Measurements from ENCODE around the gene RAB17.

The RAB17 gene, protein sequence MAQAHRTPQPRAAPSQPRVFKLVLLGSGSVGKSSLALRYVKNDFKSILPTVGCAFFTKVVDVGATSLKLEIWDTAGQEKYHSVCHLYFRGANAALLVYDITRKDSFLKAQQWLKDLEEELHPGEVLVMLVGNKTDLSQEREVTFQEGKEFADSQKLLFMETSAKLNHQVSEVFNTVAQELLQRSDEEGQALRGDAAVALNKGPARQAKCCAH

DNA sequence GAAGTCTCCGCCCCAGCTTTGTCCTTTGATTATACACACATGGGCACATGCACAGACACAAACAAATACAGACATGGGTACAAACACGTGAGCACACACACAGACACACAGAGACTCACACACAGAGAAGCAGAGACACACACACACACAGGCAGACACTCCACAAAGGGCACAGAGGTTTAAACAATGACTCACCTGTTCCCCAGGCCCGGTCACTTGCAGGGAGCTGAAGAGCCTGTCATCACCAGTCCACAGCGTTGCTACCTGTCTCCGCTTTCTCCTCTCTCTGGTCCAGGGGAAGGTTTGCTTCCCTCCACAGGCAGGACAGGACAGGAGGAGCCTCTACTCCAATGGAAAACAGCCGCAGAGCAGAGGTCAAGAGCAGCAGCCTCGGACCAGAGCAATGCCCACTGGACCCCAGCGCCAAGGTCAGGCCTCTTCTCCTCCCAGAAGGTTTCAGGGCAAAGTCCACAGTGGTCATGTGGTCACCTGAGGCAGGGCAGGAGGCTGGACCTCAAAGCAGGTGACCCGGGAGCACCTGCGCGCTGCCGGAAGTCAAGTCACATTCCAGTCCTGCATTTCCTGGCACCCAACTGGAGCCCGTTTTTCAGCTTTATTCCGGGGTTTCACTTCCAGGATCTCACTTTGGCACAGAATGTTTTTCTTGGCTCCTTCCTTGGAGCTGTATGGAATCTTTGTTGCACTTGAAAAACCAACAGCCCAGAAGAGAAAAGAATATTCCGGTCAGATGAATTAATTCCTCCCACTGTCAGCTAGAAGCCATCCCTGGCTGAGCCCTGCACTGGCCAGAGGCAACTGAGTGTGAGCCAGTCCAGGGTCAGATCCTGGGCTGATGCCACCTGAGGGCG, at the start of gene RAB17:
Gene RAB17 (minus strand): TSS at position 463 of the 869 bp plus-strand sequence. CDS start 4,580 bp downstream, outside the sequence.
- no peak for DNase-seq

DNA sequence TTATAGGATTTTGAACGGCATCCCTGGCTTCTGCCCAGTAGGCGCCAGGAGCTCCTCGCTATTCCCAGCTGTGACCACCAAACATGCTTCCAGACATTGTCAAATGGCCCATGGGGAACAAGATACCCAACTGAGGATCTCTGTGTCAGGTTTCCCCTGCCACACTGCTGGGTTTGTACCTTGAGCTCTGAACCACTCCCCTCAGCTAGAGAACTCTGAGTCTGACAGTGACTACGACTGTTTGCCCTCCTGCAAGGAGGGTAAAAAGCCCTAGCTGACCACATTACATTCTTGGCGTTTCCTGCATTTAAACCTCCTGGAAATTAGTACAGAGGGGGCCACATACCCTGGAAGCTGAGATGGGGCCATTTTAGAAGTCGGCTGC, 49.3 kb upstream of the RAB17 start:
- DNase-seq = no peak

DNA sequence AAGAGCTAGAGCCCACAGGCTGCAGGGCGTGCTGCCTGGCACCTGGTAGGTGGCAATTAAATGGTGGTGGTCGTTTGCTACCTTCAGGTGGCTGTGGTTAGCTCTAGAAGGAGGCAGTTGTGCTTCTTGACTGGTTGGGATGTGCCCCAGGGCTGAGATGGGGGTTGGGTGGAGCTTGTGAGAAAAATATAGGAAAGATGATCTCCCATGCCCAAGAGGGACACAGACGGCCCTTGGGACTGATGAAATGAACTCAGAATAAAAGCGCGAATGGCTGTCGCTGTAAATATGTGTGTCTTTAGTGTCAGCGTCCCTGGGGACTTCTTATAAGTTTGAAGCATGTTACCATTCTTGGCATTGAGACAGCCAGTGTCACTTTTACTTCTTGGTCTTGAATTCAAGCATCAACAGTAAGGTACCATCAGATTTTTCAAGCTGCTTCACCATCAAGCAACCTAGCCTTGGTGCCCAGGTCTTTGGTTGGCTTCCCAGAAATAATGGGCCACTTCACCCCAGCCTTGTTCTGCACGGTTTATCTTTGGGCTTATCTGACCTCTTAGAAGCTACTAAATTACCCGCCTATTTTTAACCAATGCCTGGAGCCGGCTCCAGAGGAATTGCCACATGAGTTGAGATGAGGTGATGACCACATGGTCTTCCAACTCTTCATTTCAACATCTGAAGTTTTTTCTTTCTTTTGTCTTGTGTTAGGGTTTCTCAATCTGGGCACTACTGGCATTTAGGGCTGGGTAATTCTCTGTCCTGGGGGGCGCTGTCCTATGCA, 48.7 kb upstream of the RAB17 start:
- DNase-seq = no peak

DNA sequence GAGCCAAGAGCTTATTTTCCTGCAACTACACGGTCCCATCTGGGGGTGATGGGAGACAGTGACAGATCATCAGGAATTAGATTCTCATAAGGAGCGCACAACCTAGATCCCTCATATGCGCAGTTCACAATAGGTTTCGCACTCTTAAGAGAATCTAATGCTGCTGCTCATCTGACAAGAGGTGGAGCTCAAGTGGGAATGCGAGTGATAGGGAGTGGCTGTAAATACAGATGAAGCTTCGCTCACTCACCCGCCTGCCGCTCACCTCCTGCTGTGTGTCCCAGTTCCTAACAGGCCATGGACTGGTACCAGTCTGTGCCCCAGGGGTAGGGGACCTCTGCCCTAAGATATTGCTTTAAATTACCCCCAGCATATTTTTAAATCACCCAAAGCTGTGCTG, 47.6 kb upstream of the RAB17 start:
- DNase-seq = no peak

DNA sequence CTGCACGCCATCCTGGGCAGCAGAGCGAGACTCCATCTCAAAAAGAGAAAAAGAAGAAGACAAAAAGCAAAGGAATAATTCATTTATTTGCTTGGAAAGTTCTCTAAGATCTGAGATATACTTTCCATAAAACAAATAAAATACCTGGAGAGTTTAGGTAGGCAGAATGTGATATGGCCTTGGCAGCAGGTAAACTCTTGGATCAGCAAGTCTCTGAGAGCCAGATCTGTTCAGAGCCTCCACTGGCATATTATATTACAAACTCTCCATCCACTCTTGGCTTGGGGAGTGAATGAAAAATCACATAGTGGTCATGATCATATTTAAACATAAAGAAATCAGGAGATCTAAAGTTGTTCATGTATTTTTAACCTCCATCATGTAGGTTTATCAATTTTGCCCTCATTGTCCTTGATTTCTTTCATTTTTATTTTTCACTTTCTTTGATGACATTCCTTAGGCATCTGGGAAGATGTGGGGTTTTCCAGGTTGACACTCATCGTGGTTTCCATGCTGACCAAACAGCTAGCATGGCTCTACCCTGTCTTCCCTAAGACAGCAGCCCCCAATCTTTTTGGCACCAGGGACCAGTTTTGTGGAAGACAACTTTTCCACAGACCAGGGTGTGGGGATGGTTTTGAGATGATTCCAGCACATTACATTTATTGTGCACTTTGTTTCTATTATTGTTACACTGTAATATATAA, 47.0 kb upstream of the RAB17 start:
- DNase-seq = no peak

DNA sequence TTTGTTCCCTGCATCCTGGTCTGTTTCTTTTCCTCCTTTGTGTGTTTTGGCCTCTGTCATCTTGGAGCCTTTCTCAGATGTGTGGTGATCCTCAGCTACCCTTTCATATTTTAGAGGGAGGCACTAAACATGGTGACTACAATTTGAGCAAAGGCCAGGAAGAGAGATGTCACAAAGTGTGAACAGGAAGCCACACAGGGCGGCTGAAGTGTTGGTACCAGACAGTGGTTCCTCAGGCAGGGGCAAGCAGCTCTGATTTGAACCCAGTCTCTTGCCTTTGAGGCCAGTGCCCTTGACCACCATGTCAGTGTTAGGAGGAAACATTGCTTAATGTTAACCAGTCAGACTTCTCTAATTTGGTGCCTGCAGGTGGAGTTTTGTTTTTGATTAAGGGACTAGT, 46.0 kb upstream of the RAB17 start:
- no peak for DNase-seq

DNA sequence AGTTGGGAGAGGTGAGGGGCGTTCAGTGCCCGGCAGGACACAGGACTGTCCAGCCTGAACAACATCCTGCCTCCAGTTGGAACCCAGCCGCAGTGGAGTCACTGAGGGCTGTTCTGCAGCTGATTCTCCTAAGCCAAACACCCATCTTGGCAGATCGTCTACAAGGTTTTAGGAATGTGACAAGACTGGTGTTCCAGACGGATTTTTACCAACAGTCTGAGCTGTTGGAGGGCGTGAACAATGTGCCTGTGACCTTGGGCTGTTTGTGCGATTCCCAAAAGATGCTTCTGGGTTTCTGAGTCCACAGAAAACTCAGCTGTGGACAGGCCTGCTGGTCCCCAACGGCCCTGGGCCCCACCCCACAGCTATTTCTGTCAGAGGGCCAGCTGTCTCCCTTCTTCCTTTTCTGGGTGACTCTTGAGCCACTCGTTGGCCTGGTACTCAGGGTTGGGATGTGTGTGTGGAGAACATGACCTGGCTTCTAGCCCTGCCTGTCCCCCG, 42.6 kb upstream of the RAB17 start:
- DNase-seq = no peak

DNA sequence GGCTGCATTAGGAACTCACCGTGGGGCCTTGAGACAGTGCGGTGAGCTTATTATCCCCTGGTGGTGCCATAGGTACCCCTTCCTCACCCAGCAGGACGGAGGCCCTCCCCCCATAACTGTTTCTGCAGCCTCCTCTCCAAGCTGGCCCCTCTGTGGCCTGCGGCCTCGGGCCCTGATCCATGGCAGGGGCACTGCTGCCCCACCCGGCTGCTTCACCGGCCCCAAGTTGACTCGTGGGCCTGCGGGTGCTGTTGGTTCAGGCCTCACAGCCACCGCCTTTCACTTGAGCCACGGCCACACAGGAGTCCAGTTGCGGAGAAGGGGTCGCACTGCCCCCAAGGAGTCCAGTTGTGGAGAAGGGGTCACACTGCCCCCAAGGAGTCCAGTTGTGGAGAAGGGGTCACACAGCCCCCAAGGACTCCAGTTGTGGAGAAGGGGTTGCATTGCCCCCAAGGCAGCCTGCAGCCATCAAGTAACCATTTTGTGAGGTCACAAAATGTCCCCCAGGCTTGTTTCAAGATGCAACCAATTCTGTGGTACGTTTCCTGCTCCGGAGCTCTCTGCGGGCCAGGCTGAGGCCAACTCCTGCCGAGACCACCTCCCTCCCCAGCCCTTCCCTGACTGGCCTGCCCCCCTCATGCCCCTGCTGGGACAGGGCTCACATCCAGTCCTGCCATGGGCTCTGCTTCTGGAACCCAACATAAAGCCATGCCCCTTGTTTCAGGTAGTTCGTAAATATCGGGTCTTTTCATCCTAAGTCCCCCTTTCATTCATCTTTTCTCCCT, 41.5 kb upstream of the RAB17 start:
- no peak for DNase-seq

DNA sequence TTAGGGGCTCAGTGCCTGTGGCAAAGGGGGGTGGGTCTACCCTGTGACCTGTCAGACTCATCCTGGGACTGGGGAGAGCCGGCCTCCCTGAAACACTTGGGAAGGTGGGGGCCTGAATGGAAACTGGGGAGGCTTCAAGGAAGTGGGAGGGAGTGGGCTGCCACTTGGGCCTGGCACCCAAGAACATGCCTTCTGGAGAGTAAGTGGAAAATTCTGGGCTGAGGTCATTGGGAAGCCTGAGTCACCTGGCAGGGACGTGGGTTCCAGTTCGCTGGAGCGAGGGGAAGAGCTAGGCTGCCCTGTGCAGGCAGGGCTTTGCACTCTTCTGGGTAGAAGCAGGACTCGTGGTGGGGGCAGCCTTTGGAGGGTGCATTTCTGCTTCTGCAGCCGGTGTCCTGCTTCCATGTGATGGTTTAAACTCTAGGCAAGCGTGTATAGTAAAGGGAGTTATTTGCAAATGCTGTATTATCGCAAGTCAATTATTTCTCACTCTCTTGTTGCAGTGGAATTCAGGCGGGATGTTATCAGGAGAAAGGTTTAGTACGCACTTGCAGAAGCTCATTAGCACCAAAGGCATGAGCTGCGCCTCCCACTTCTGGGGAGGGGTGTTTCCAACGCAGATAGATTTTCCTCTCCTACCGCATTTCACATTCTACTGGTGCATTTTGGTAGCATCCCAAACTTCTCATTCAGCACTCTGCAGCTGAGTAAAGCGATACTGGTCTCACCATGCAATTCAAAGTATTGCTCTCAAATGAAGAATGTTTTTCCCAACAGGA, 40.7 kb upstream of the RAB17 start:
- no peak for DNase-seq

DNA sequence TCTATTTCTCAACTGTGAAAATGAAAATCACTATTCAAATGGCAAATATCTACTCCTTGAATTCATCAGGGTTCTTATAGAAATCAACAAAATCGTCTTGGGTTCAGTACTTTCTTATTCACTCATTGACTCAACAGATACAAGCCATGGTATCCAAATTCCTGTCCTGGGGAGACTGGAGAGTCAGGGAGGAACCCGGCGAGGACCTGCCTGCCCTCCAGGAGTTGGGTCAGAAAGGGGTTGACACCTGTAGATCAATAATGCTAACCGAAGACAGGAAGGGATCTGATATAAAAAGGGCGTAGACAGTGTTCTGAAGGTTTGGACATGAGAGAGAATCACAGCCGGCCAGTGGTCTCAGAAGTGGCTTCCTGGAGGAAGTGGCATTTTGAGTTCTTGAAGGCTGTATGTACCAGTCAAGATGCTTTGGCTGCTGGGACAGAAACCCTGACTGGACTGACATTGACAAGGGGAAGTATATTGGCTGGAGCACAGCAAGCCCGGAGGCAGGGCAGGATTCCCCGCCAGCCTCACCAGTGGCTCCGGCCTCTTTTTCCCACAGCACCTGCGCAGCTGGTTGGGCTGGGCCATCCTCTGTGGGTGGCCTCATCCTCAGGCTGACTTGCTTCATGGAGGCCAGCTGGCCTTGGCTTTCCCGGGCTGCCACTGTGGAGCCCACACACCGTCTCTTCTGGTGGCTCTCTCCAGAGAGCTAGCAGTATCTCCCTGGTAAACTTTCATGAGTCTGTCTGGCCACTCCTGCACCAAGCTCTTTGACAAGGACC, 39.9 kb upstream of the RAB17 start:
- no peak for DNase-seq

DNA sequence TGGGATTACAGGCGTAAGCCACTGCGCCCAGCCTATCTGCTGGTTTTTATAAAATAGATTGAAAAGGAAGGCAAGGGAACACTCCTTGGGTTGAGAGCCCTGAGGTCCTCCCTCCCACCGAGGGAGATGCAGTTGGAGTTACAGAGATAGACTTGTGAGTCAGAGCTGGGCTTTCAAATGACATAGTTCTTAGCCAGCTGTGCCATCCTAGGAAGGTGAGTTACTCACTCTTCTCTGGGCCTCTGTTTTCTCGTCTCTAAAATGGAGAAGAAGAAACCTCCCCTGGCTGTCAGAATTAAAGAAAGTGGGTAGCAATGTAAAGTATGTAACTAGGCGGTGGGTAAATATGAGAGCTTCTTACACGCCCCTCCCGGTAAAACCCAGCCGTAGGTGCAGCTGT, 39.2 kb upstream of the RAB17 start:
- DNase-seq = no peak

DNA sequence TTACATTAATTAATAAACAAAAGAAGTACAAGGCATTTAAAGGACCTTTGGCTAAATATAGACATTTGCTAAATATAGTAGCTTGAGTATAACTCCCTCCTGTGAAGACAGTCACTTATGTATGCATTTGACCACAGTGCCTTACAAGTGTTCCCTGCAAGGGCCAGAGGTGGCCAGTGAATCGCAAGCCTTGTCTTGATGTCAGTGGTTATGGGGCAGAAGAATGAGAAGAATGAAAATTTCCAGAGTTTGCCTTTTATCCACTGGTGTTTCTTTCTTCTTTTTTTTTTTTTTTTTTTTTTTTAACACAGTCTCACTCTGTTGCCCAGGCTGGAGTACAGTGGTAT, 38.6 kb upstream of the RAB17 start:
- DNase-seq = no peak

DNA sequence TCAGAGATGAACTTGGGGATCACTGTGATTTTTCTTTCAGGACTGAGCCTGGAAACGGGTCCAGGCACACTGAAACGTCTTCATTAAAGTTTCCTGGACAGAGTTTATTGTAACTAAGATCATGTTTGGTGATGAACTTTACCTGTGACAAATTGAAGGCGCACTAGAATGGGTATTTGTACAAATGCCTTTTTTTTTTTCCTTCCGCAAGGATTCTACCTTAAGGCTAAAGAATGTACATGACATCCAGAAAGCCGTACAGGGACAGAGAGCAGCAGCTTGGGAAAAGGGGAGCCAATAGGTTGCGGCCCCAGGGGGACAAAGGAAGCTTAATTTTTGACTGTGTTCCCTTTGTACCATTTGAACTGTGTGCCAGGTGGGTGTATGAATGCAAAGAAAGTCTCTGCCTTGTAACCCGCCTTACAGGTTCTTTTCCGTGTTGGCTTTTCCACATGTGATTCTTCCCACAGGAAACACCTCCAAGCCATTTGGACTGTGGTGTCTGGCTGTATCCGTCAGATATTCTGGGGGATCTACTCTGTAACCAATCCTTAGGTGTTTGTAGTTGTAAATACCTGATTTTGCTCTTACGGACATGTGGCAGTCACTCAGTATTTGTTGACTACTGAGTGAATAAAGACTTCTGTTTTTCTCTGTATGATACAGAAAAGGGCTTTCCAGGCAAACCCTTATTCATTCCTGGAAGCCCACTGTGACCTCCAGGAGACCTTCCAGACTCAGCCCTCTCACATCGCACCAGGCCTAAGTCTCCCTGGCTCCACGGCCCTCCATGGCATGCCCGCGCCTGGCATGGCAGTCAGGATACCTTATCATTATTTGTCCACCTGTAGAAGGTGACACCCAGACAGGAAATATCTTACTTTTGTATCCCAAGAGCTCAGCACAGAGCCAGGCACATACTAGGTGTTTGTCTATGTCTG, 38.0 kb upstream of the RAB17 start:
- DNase-seq = no peak

DNA sequence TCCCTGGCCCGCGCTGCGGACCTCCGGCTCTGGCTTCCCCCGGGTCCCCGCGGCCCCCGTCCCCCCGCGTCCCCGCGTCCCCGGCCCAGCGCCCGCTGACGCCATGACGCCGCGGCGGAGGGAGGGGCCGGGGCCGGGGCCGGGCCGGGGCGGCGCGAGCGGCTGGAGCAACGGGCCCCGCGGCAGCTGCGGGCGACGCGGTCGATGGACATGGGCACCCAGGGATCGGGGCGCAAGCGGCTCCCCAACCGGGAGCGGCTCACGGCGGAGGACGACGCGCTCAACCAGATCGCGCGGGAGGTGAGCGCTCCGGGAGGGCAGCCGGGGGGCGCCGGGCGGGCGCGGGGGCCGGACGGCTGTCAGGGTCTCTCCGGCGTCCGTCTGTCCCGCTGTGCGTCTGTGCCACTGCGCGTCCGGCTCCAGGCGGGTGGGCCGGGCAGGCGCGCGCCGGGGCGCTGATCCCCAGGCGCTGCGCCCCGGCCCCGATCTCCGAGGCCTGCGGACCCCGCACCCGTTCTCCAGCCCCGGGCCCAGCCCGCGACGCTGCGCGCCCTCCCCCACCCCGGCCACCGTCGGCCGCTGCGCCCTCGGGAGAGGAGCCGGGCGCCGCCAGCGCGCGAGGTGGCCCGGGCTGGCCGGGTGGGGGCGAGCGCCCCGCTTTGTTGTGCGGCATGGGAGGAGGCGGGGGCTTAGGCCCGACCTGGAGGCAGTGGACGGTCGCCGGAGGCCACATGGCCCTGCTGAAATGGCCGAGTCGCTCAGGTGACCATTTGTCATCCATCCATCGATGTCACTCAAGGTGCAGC, 37.1 kb upstream of the RAB17 start, which contains the start of gene LRRFIP1:
Gene LRRFIP1 (plus strand): TSS at position 147 of the 806 bp plus-strand sequence. CDS start 58 bp downstream, at position 205.
- peak in 1 of 4 experiments; percentile 22 for DNase-seq

DNA sequence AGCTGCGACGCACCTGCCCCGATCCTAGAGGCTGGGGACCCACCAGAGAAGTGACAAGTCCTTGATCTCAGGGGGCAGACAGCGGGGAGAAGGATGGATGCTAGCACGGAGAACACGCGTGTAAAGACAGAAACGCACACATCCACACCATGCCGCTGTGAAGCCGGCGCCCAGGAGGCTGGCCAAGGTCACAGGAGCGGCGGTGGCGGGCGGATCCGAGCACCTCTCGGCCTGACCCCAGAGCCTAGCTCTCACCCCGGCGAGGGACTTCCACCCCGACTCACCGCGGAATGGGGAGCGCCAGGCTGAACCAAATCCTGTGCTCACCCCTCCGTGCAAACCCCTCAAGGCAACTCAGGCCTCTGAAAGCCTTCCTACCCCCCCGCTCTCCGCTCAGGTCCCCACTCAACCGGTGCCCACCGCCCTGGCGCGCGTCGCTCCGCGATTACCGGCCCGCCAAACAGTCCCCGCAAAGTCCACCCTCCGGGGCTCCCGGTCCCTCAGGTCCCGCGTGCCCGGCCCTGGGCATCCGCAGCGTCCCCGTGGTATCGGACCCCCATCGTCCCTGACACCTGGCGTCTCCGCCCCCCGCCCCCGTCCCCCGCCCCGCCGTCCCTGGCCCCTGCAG, 36.4 kb upstream of the RAB17 start:
- no peak for DNase-seq

DNA sequence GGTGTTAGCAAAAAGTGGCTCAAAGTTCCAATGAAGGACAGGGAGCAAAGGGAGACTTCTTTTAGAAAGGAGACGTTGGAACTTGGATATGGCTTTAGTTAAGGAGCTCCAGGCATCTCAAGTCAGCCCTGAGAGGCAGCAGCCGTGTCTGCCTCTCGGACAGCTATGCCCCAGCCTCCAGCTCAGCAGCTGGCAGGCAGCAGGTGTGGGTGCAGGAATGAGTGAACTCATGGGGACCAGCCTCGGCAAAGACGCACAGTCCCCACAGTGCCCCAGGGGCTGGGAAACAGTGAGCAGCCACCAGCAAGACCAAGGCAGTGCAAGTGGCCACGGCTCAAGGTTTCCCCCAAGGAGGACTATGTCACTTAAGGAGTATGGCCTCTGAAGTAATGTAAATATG, 35.2 kb upstream of the RAB17 start:
- DNase-seq = no peak

DNA sequence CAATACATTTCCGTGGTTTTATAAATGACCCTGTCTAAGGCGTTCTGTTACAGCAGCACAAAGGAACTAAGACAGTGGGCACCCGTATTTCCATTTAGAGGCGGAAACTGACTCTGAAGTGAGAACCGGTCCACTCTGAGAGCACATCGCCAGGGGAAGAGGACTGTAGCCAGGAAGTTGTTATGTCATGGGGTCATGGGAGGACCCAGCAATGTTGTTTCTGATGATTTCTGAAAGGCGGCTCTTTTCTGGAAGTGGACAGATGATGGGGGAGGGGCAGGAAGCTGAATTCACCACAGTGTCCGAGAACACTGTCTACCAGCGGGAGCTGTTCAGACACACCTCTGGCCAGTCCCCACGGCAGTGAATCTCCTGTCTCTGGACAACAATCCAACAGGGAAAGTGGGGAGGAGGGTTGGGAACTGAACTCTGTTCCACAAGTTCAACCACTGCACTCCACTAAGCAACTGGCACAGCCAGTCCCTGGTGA, 34.7 kb upstream of the RAB17 start:
- DNase-seq = no peak

DNA sequence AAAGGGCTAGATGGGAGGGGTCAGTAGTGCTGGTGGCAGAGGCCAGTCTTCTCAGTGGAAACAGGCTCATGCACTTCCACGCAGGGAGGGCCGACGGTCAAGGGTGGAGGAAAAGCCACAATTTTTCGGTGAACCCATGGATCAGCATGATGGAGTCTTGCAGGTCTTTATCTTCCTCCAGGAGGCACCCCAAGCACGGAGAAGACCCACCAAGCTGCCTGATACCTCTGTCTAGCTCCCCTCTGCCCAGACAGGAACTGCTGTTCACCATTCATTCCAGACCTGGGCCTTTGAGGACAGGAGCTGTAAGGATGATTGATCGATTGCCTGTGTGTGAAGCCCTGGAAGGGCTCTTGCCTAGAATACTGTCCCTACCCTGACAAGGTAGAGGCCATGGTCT, 34.0 kb upstream of the RAB17 start:
- DNase-seq = no peak
